ENCODE results near the gene KIAA0753.

KIAA0753 gene

DNA sequence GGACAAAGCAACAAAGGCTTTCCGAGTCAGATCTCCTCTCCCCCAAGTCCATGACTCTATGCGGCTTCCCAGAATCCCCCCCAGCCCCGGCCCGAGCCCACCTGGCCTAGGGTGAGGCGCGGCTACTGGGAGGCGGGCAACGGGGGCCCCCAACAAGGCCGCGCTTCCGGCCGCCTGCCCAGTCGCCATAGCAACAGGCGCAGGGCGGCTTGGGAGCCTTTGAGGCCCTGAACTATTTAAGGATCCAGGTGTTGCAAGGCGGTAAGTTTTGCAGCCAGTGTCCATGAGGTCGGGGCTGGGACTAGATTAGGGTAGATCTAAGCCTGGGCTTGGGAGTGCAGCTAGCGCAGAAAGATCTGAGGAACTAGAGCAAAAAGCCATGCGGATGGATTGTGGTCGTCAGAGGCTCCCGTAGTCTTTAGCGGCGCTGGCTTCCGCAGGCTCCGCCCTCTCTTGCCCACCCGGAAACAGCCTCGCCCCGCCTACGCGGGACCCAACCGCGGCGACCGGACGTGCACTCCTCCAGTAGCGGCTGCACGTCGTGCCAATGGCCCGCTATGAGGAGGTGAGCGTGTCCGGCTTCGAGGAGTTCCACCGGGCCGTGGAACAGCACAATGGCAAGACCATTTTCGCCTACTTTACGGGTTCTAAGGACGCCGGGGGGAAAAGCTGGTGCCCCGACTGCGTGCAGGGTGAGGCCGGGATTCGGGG, at the start of gene KIAA0753, which contains the start of gene TXNDC17:
Gene KIAA0753 (minus strand): TSS at position 176 of the 711 bp plus-strand sequence. CDS start 5,608 bp downstream, outside the sequence.
Gene TXNDC17 (plus strand): TSS at position 525 of the 711 bp plus-strand sequence. CDS start 23 bp downstream, at position 548.
- DNase-seq, result peak; percentile 80

DNA sequence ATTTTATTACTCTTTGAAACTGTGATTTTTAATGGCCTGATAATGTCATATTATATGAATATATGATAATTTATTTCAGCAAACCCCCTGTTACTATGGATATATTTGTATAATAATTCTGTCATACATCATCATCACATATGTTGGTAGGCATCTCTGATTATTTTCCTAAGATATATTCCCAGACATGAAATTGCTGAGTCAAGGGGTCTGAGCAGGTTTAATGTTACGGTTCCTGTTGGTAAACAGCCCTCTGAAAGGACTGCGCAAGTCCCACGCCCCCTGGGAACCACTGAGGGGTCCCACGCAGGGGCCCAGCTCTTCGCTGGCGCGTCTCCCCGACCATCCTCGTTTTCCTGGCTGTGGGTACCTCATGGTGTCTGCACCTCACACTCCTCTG, 48.4 kb upstream of the KIAA0753 start:
- DNase-seq, result no peak

DNA sequence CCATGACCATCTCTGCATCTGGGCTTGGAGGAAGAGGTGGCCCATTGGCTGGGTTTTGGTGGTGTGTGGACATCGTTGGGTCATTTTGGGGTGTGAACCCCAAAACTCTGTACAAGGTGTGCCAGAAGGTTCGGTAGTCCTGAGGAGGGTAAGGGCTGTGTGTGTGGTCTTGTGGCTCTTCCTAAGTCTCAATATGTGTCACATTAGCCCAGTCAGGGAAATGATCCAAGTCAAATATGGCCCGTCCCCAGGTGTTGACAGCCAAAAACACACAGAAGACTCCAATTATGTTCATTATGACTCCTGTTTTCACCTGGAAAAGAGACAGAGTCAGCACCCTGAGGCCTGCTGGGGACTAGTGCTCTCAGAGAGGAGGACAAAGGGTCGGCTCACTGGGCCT, 45.5 kb upstream of the KIAA0753 start:
- no peak for DNase-seq

DNA sequence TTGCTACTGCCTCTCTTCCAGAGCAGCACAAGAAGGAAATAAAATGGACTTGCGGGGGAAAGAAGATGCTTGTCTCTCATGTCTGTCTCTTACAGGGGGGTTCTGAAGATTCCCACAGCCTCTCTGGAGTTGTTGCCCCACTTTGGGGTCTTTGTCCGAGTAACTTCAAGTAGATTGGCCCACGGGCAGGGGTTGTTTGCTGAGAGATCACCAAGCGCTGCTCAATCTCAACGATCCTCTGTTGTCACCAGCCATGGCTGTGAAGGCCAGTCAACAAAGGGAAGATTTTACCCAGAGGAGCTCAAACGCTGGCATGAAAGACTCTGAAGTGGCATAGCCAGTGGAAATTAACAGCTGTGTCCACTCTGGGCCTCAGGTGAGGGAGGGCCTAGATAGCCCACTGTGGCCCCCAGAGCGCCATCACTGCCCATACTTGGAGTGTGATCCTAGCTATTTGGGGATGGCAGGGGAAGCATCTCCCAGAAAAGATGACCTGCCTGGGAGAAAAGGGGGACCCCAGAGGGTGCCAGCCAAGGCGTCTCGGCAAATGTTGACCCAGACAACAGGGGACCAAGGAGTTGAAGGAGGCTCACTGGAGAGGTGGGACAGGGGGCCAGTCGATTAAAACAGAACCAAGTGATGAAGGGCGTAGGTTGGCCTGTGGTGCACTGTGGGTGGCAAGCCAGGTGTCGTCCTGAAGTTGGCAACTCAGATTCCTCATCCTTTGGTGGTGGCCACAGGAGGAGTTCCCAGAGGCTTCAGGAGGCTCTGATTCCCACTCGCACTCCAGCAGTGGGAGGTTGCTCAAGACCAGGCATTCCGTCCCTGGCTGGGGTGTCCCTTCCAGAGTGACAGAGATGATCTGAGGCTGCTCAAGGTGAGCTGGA, 44.6 kb upstream of the KIAA0753 start:
- DNase-seq, result no peak

DNA sequence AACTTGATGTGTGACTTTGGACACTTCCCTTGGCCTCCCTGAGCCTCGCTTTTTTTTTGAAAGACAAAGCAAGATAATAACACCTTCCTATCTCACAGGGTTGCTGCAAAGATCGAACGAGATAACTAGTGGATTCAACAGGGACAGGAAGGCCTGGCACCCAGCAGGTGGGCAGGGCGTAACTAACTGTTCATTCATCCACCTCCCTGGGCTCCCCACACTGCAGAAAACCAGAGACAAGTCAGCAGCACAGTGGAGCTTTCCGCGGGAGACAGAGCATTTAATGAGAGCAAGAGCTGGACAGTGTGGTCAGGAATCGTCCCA, 43.9 kb upstream of the KIAA0753 start:
- no peak for DNase-seq

DNA sequence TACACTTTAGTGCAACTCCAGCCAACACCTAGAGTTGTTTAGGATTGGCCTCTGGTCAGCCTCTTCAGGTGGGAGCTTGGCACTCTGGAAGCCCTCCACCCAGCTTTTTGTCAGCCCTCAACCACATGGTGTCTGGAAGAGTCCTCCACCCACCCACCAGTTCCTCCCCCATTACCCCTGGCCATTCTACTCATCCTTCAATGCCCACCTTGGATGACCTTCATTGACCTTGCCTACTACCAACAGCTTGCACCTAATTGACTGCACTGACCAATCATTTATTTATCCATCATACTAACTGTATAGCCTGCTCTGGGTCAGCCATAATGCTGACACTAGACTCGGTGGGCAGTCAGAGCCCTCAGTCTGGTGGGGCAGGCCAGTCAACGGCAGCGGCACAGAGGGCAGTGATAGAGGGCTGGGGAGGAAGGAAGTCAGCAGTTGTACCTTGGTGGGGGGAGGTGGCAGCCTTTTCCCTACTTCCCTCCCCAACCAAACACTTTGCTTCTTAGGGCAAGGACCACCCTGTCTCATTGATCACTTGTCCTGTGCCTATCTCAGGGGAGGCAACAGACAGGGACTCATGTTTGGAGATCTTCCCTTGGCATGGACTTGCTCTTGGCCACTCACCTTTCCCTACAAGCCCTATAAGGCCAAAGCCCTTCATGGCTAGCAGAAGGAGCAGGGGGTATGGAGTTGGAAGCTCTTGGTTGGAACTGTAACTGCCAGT, 43.4 kb upstream of the KIAA0753 start:
- DNase-seq, result no peak

DNA sequence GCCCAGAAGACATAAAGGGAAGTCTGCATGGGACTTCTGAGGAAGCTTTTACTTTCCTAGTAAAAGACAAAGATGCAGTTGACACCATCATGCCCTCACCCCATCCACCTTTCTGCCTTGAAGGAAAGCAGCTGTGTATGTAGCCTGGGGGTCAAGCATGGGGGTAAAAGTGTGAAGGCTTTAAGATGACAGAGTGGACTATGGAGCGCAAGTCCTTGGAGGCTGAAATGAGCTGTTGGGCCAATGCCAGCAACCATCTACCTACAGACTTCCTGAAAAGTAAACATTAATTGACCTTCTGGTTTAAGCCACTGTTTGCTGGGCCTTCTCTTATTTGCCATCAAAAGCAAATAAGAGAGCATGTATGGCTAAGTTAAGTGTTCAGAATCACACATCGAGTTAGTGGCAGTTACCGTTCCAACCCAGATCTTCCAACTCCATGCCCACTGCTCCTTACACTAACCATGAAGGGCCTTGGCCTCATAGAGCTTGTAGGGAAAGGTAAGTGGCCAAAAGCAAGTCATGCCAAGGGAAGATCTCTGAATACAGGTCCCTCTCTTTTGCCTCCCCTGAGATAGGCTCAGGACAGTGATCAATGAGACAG, 42.7 kb upstream of the KIAA0753 start:
- DNase-seq, result no peak

DNA sequence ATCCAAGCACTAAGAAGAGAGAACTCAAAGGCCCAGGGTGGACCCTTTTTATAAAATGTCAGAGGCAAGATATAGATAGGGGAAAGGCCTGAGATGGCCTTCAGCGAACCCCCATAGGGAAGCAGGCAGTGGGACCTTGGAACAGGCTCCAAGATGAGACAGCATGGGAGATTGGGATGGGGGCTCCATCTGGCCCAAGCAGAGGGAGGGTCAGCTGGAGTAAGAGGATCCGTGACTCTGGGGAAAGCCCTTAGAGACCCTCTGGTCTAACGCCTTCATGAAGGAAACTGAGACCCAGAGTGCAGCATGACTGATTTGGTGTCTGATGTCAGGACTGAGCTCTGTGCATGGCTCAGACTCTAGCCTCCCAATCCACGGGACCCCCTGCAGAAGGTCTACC, 41.8 kb upstream of the KIAA0753 start:
- no peak for DNase-seq

DNA sequence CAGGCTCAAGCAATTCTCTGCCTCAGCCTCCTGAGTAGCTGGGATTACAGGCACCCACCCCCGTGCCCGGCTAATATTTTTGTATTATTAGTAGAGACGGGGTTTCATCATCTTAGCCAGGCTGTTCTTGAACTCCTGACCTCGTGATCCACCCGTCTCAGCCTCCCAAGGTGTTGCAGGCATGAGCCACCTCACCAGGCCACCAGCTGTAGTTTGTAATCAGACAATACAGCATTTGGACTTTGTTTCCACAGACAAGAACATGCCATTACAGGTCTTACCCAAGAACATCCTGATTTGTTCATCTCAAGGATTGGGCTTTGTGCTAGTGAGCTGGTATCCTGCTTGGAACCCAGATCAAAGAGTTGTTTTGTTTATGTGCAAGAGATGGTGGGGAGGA, 41.2 kb upstream of the KIAA0753 start:
- no peak for DNase-seq

DNA sequence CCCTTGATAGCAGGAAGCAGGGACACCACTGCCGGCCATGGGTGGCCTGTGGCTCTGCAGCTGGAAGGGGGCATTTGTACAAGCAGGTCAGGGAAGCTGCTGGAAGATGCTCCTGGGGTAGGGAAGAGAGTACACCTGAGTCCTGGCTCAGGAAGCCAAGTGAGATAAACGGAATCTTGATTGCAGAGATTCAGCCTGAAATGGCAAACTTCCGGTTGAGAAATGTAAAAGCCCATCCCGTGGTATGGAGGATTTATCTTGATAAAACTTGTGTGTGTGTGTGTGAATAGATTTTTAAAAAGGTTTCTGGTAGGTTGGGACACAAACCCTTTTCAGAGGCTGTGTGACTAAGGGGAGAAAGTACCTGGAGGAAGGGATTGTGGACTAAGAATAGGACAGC, 40.7 kb upstream of the KIAA0753 start:
- no peak for DNase-seq

DNA sequence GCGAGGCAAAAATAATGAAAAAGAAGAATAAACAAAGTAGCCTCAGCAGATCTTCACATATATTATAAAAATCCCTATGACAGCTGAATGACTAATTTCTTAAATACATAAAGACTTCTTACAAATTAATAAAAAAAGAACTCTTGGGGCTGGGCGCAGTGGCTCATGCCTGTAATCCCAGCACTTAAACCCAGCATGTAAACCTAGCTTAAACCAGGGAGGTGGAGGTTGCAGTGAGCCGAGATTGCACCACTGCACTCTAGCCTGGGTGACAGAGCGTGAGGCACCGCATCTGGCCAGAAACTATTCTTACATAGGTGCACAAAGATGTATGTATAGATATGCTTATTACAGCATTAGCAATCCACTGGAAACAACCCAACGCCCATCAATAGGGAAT, 38.7 kb upstream of the KIAA0753 start:
- no peak for DNase-seq

DNA sequence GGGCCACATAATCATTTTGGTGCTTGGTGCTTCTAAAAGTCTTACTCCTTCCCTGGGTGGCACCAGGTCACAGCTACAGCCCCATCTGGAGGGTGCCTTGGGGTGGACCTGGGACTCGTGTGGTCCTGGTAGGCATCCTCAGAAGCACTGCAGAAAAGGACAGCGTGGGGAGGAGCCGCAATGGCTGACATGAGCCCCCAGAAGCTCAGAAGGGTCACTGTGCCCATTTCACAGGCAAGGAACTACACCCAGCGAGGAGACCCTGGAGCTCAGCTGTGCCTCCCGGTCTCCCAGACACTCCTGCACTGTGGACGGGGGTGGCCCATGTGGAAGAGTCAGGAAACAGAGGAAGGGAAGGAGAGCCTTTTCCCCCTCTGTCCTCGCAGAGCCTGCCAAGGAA, 37.4 kb upstream of the KIAA0753 start:
- DNase-seq, result no peak

DNA sequence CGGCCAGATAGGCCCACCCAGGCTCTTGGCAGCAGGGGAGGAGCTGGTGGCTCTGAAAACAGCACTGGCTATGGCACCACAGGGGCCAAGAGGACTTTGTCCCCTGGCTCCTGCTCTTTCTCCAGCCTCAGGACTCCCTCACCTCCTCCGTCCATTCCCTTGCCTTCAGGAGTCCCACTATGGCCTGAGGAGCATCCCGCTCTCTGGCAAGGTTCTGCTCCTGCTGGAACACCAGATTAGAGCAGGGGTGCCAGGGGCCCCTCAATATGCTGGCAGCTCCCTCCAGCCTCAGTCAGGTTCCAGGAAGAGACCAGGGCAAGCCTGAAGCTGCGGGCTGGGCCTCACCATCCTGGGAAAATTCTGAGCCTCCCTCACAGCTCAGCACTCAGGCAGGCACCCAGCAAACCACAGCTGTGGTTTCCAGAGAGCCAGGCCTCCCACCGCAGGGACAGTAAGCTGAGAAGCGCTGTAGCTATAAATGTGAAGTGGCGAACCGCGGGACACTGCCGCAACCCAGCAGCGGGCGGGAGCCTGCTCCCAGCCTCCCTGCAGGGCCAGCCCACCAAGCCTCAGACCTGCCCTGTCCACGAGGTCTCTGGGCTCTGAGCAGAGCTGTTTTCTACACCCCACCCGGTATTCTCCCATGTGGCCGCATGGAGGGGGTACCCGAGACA, 36.8 kb upstream of the KIAA0753 start:
- DNase-seq, result no peak

DNA sequence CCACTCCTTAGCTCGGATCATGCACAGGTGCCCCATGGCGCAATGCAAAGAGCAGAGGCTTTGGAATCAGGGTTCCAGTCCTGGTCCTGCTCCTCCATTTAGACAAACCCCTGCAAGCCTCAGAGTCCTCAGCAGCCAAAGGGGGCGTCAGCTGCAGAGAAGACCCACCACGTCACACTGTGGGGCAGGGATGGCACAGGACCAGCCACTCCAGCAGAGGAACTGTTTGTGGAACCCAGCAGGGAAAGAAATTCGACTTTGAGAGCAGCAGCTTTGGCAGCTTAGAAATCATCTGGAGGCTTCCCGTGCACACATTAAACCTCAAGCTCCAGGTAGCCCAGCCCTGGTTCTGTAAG, 36.3 kb upstream of the KIAA0753 start:
- DNase-seq, result no peak

DNA sequence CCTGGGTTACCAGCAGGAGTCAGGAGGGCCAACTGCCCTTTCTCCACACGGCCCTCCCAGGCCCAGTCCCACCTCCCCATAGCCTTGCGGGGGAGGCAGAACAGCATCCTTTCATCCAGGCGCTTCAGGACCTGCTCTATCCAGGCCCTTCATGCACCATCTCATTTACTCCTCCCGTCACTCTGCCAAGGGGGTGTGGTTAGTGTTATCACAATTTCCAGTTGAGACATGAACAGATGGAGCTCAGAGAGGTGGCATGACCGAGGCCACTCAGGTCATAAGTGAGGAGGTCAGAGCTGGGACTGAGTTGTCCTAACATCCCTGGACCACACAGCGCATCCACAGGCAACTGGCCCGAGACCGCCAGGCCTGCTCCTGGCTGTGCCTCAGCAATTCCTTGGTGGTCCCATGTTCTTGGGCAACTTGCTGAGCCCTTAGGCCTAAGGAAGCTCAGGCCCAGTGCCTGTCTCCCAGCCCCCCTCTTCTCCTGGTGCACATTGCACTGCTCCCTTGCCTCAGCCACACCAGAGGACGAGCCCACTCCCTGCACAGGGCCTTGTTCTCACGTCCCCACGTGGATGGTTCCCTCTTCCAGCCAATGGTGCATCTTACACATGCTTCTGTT, 34.8 kb upstream of the KIAA0753 start:
- no peak for DNase-seq

DNA sequence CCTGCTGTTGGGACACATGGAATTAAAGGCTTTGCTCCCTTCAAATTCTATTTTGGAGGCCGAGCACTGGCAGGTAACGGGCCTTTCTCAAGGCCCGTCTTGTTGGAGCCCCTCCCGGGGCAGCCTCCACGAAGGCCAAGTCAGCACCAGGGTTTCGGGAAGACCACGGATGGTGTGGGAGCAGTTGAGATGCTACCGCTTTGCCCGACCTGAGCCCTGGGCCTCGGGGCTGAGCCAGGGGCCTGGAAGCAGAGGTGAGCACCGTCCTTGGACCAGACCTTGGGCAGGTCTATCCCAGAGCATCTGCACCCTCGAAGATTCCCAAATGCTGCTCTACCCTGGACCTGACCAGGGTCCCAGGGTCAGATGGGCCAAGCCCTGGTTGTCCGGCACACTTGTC, 34.1 kb upstream of the KIAA0753 start:
- DNase-seq, result no peak

DNA sequence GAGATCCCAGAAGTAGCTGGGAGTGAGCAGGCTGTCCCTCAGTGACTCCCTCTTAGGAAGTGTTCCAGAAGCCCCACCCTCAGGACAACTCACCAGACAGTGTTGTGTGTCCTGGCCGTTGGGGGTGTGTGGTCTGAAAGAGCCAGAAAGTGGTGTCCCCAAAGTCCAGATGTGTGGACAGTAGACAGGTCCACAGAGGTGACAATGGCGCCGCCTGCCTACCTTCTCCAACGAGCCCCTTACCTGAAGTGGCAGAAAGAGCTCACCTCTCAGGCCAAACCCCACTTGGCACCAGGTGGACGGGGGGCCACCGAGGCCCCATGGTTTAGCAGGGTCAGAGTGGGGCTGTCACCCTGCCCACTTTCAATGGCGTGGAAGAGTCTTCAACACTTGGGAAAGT, 30.9 kb upstream of the KIAA0753 start:
- DNase-seq, result no peak

DNA sequence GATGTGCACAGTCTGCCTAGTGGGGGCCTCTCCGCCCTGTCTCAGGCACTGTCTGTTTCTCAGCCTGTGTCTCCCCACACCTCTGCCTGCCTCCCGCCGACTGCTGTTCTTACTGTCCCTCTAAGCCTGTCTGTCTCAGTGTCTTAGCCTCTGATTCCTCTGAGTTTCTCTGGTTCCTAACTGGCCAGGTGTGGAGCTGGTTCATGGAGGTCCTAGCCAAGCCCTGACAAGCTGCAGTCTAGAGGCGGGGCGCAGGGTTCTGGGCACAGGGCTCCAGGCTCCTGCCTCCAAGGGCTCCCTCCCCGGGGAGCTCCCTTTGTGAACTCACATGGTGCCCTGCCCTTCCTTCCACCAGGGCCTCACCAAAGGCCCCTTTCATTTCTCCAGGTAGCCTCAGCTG, 30.5 kb upstream of the KIAA0753 start:
- no peak for DNase-seq

DNA sequence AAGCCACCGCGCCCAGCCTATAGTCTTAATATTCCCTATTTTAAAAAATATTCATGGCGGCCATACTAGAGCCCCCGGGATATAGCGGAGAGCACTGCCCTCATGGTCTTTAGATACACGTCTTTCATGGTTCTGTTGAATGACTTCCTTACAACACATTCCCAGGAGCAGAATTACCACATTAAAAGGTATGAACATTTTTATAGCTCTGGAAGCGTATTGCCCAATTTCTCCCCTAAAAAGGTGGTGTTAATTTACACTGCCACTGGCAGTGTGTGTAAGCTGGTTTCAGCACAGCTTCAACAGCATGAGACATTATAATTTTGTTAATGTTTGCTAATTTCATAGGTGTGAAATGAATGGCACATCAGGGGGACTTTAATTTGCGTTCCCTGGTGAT, 30.1 kb upstream of the KIAA0753 start:
- no peak for DNase-seq

DNA sequence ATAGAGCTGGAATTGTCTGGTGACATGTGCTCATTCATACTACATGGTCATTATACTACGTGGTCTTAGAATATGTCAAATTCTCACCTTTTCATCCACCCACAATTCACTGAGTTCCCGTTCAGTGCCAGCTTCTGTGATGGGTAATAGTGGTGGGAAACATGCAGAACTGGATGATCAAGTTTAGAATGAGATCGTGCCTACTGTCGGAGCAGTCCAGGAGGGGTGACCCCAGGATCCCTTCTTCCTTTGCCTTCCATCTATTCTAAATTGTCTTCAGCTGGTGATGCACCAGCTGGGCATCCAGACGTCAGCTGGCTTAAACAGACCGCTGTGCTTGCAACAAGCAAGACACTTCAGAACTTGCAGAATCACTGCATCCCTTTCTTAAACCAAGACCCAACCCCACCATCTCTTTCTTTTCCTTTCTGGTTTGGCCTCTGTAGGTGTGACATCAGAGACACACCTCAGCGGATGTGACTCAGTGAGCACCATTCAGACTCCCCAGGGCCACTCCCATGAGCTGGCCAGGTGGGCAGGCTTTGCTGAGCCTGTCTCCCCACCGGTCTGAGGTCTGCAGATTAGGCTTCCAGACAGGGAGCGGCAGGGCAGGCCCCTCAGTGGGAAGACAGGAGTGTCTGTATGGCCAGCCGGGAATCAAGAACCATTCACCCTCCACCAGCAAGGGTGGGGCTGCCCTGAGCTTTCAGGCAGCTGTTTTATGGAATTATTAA, 29.1 kb upstream of the KIAA0753 start:
- DNase-seq, result no peak

DNA sequence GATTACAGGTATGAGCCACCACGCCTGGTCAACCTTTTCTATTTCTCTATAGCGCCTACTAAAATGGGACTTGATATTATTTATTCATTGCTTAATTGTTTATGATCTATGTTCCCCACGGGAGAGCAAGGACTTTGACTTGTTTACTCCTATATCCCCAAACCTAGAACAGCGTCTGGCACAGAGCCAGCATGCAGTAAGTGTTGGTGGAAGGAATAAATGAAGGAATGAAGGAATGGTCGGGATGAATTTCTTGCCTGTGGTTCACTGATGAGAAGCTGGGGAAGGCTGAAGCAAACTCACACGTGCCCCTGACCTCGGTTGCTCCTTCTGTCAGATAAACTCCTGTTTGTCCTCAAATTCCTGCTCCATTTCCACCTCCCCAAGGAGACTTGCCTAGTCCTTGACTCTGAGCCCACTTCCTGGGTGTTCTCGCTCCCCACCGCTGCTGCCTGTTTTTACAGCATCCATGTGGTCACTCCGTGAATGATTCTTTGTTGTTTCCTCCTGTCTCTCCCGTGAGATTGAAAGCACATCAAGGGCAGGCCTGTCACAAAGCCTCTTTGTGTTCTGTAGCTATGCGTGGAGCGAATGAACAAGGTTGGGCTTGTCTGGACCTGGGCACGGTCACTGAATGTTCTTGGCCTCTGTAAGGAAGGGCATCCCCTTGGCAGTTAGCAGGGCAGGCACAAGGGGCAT, 28.4 kb upstream of the KIAA0753 start:
- no peak for DNase-seq
